ENCODE results near the gene STAT3.

DNA sequence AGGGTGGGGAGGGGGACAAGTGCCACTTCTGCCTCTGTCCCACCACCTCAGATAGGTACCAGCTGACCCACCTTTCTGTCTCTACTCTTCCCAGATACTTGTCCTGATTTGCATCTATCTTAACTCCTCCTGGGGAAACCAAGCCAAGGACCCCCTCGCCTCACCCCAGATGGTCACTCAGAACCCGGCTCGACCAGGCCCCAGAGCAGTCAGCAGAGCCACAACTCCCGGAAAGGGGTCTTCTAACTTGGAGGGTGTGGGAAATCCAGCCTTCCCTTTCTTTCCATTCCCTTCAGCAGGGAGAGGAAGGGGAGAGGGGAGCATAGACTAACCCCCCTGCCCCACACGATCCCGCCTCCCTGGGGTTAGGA is 32.9 kb upstream of the STAT3 start:
- TF ChIP-seq EZH2phosphoT487 (IDR thresholded peaks at IDR 0.05; ENCODE audit: borderline replicate concordance, low read depth, low read length), result no peak
- TF ChIP-seq, protein P1, sequence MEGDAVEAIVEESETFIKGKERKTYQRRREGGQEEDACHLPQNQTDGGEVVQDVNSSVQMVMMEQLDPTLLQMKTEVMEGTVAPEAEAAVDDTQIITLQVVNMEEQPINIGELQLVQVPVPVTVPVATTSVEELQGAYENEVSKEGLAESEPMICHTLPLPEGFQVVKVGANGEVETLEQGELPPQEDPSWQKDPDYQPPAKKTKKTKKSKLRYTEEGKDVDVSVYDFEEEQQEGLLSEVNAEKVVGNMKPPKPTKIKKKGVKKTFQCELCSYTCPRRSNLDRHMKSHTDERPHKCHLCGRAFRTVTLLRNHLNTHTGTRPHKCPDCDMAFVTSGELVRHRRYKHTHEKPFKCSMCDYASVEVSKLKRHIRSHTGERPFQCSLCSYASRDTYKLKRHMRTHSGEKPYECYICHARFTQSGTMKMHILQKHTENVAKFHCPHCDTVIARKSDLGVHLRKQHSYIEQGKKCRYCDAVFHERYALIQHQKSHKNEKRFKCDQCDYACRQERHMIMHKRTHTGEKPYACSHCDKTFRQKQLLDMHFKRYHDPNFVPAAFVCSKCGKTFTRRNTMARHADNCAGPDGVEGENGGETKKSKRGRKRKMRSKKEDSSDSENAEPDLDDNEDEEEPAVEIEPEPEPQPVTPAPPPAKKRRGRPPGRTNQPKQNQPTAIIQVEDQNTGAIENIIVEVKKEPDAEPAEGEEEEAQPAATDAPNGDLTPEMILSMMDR (conservative IDR thresholded peaks at IDR 0.05; ENCODE audit: low read length), result no peak
